Smooth muscle cell of the brain vasculature (primary cell): ENCODE measurements around the gene EMSY.
"Not testable (repeated sequence)": the region's sequence is repeated elsewhere in the genome, so short reads cannot be mapped to it uniquely, and the experiment has no call there.

ENCODE experiments used
- DNase-seq: peaks from one replicate; pipeline ENCODE4 v3.0.0-alpha.2; 2012; ENCODE audit warnings: low read depth, low spot score

Gene EMSY, protein sequence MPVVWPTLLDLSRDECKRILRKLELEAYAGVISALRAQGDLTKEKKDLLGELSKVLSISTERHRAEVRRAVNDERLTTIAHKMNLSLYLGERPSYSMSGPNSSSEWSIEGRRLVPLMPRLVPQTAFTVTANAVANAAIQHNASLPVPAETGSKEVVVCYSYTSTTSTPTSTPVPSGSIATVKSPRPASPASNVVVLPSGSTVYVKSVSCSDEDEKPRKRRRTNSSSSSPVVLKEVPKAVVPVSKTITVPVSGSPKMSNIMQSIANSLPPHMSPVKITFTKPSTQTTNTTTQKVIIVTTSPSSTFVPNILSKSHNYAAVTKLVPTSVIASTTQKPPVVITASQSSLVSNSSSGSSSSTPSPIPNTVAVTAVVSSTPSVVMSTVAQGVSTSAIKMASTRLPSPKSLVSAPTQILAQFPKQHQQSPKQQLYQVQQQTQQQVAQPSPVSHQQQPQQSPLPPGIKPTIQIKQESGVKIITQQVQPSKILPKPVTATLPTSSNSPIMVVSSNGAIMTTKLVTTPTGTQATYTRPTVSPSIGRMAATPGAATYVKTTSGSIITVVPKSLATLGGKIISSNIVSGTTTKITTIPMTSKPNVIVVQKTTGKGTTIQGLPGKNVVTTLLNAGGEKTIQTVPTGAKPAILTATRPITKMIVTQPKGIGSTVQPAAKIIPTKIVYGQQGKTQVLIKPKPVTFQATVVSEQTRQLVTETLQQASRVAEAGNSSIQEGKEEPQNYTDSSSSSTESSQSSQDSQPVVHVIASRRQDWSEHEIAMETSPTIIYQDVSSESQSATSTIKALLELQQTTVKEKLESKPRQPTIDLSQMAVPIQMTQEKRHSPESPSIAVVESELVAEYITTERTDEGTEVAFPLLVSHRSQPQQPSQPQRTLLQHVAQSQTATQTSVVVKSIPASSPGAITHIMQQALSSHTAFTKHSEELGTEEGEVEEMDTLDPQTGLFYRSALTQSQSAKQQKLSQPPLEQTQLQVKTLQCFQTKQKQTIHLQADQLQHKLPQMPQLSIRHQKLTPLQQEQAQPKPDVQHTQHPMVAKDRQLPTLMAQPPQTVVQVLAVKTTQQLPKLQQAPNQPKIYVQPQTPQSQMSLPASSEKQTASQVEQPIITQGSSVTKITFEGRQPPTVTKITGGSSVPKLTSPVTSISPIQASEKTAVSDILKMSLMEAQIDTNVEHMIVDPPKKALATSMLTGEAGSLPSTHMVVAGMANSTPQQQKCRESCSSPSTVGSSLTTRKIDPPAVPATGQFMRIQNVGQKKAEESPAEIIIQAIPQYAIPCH (N-terminal part only)

DNA sequence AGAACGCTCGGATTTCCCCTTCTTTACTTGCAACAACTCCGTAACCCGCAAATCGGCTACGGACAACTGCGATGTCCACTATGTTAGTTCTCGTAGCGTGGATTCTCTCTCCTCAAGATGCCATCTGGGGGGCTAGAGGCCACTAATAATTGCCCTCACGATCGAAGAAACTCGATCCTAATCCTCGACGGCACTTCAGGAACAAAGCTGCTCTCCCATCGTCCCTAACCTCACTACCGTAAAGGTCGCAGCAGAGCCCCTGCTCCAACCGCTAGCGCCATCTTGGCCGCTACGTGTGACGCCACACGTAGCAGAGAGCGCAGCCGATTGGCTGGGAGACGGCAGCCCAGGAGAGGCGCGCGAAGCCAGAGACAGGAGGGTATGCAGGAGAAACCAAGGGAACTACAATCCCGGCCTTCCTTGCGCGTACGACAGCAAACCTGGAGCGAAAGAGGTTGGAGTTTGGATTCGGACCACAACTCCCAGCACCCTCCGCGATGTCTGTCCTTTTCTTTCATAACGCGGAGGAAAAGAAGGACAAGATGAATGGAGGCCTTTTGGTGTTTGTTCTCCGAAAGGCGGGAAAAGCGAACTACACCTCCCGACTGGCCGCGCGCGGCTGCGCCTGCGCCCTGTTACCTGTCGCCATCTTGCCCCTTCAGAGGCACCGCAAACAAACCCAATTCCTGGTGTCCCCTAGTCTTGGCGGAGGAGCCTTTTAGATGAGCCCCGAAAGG, at the start of gene EMSY:
Gene EMSY, plus strand, starts transcription at position 635 of the 737 bp plus-strand sequence. CDS start 1,921 bp downstream, outside the sequence.
- DNase-seq: peak; percentile 99

DNA sequence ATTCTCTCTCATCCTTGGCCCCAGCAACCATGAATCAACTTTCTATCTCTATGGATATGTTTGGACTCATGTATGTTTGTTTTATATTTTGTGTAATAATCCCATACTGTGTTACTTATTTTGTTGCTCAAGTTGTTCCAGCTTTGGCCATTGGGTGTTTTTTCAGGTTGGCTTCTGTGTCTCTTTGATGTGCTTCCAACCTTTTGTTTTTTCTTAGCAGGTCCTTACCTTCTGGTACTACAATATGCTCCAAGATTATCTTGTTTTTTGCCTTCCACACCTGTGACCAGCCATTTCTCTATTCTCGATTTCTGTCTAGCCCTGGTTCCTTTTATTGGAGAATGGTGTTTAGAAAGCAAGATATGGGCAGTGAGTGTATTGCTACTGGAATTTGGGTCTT, 49.5 kb upstream of the EMSY start:
- DNase-seq: no peak

DNA sequence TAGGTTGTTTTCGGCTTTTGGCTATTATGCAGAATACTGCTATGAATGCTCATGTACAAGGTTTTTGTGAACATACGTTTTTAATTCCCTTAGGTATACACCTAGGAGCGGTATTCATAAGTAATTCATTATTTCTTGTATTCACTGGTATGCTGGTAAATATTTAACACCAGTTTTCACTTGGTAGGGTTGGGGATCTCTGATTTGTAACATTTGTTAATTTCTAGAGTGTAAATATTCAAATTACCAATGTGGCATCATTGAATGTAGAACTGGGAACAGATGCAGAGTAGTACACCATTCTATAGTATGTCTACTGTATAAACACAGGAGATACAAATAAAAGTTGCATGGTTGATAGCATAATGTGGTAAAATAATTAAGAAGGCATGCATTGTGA, 47.4 kb upstream of the EMSY start:
- DNase-seq: no peak

DNA sequence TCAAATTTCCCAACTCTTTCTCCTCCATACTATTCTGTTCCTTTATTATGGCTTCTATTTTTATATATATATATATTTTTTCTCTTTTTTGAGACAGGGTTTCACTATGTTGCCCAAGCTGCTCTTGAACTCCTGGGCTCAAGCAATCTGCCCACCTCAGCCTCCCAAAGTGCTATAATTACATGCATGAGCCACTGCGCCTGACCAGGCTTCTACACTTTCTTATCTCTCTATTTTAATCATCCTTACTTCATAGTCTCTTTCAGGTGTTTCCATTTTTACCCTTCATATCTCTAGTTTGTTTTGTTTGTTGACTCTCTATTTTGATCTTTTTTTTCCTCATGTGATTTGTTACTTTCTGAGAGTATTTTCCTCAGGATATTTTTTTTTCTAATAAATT, 43.9 kb upstream of the EMSY start:
- DNase-seq: no peak

DNA sequence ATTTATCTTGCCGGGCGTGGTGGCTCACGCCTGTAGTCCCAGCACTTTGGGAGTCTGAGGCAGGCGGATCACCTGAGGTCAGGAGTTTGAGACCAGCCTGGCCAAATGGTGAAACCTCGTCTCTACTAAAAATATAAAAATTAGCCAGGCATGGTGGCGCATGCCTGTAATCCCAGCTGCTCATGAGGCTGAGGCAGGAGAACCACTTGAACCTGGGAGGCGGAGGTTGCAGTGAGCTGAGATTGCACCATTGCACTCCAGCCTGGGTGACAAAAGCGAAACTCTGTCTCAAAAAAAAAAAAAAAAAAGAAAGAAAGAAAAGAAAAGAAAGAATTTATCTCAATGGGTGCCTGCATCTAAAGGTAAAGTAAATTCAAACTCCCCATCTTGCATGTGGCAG, 43.3 kb upstream of the EMSY start:
- not testable (repeated sequence) for DNase-seq

DNA sequence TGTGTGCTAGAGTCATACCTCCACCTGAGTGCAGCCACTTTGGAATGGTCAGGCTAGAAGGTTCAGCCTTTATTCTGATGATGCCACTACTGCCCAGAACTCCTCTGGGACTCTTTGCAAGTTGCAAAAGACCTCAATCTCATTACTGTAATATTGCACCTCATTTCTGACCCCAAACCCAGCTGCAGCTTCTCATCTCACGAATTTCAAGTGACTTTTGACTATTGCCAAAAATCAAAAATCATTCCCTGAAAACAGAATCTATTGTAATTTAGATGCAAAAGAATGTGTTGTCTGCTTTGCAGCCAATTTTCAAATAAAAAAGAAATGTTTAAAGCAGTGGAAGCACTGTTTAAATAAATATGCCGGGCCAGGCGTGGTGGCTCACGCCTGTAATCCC, 38.5 kb upstream of the EMSY start:
- no peak for DNase-seq

DNA sequence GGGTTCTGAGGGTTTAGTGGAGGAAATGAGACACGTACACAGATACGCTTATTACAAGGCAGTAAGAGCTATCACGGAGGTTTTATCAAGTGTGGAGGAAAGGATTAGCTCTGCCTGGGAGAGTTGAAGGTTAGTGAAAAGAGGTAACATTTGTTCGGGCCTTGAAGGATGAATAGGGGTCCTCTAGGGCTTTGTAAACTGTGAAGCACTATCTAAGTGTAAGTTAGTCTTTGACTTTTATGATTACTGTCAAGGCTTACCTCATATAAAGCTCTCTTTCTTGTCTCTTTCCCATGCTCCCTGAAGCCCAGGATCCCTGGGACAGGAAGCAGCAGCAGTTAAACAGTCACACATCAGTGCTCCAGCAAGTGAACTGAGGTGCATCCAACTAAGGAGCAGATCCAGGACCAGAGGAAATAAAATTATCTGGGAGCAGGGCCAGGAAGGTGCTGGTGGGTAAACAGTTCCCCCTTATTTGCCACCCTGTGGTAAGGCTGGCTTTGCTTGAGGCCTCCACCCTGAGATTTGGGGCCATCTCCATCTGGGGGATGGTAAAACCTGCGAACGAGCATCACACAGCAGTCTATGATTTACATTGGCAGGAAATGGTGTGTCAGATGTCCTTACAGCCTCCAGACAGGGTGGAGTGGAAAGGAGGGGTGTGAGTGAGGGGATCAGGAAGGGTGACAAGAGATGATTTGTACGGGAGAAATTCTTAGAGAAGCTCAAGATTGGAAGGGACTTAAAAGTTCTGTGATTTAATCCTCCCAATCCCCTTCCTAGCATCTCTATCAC, 36.5 kb upstream of the EMSY start:
- DNase-seq: no peak

DNA sequence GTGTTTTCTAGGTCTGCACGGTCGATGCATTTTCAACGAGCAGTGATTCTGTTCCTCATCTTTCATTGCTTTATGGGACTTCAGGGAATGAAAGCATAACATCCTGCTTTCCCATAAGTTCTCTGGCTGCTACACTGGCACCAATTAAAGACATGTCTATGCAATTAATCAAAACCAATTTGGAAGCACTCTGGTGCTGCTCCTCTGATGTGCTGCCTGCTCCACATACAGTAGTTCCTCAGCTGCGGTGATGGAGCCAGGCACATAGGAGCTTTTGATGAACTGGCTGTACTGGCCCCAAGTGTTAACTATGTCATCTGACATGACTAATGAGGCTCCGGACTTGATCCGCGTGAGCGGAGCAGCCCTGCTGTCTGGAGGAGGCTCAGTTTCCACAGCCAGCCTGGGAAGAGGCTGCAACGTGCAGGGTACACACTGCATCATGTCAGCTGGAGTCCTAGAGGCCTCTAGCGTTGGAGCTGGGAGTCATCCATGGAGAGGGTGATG, 33.9 kb upstream of the EMSY start:
- DNase-seq: no peak

DNA sequence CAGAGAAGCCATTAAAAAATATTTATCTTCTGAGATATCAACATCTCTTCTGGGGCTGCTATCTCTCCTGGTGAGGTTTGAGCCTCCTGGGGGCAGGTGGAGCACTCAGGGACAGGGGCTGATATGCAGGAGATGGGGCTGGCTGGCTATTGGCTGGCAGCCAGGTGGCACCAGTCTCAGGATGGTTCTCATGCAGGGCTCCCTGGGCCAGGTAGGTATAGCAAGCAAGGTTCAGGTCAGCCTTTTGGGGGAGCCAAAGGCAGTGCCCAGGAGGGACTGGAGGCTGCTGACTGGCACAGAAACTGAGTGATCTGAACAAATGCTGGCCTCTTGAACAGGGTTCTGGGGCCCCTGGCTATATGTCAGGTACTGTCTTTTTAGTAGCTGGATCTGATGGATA, 29.7 kb upstream of the EMSY start:
- DNase-seq: no peak

DNA sequence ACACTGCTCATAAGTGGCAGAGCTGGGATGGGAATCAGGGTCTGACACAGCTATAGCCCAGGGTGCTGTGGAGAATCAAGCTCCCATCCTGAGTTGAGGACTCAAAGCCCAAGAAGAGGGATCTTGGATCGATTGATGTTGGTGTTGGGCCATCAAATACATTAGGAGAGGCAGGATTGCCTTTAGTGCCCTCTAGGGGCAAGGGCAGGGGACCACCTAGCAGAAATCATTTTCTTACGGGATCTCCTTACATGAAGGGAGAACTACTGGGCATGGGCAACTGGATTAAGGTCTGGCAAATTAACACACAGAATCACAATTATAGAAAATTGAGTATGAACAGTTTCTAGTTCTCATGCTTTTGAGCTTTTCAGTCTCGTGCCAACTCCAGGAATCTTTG, 24.9 kb upstream of the EMSY start:
- no peak for DNase-seq

DNA sequence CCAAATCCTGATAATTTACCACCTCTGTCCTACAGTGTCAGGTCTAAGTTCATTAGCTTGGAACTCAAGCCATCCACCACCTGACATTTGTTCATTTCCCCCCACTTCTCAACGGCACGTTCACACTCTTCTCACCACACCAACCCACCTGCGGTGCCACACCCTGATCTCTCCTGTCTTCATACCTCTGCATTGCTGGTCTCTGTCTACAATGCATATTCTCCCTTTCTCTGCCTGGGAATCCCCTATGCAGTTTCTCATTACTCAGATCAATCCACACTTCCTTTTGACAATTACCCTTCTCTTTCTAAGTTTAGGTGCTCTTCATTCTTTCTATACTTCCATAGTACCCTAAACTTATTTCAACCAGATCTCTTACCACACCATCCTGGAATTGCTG, 20.4 kb upstream of the EMSY start:
- no peak for DNase-seq

DNA sequence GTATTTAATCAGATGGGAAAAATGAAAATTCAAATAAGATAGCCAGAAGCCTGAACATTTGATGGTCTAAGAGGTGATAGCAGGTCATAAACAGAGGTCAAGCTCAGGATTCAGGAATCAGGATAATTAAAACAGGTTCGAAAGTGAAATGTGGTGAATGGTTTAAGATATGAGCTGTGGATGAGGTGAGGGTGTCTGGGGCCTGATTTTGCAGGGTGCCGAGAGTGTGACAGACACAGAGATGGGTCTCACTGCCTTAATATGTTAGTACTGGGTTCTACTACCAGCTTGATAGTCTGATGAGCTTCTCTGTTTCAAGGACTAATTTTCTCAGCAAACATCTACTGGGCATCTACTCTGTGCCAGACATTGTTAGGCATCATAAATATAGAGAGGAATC, 19.9 kb upstream of the EMSY start:
- no peak for DNase-seq

DNA sequence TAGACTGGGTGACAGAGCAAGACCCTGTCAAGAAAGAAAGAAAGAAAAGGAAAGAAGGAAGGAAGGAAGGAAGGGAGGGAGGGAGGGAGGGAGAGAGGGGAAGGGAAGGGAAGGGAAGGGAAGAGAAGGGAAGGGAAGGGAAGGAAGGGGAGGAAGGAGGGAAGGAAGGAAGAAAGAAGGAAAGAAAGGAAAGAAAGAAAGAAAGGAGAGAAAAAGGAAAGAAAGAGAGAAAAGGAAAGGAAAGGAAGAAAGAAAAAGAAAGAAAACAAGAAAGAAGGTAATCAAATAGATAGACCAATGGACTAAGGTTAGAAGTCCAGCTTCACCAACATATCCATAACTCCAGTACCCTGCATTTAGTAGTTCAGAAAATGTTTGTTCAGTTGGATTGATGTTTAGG, 18.2 kb upstream of the EMSY start:
- no peak for DNase-seq

DNA sequence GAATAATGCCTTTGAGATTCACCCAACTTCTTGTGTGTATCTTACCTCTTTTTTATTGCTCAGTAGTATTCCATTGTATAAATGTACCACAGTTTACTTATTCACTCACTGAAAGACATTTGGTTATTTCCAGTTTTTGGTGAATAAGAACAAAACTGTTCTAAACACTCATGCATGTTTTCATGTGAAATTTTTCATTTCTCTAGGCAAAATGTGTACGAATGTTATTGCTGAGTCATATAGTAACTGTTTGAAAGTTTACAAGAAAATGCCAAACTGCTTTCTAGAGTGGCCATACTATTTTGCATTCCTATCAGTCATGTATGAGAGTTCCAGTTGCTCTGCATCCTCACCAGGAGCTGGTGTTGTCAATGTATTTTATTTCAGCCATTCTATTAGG, 8.8 kb upstream of the EMSY start:
- no peak for DNase-seq

DNA sequence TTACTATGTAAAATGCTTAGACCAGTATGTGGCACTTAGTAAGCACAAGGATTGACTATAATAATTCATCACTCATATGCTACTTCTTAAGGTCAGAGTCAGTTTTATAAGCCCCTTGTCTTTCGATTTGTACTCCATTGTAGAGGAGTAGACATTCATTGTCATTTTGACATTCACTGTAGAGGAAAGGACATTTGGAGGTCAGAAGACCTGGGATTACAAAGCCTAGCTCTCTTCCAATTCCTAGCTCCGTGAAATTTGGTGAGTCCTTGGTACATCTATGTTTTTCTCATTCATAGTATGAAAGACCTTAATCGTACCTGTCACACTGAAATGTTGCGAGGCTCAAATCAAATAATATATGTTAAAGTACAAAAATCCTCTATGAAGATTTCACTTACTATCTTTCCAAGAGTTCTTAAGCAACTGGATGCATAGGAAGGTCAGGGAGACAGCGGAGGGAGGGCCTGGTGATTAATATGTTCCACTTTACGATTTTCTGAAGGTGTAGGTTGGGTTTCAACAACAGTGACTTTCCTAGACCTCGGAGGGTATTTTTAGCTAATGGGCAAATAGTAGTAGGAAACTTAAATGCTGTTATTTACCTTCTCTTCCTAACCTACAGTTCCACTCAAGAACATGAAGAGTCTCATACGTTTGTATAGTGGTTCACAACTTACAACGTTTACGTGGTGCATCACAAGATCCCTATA, 1.4 kb upstream of the EMSY start:
- DNase-seq: no peak

DNA sequence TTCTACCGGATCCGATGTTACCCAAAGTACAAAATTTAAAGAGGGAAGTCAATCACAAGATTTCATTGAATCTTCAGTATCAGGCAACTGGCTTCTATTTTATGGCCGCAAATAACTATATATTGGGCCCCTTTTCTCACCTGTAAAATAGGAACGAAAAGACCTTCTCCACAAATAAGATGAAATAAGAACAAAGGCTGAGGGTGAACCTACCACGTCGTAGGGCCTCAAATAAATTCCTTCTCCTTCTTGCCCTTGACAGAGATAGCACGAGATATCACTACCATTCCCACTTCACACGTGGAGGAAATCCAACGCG, 794 bp upstream of the EMSY start:
- DNase-seq: no peak

DNA sequence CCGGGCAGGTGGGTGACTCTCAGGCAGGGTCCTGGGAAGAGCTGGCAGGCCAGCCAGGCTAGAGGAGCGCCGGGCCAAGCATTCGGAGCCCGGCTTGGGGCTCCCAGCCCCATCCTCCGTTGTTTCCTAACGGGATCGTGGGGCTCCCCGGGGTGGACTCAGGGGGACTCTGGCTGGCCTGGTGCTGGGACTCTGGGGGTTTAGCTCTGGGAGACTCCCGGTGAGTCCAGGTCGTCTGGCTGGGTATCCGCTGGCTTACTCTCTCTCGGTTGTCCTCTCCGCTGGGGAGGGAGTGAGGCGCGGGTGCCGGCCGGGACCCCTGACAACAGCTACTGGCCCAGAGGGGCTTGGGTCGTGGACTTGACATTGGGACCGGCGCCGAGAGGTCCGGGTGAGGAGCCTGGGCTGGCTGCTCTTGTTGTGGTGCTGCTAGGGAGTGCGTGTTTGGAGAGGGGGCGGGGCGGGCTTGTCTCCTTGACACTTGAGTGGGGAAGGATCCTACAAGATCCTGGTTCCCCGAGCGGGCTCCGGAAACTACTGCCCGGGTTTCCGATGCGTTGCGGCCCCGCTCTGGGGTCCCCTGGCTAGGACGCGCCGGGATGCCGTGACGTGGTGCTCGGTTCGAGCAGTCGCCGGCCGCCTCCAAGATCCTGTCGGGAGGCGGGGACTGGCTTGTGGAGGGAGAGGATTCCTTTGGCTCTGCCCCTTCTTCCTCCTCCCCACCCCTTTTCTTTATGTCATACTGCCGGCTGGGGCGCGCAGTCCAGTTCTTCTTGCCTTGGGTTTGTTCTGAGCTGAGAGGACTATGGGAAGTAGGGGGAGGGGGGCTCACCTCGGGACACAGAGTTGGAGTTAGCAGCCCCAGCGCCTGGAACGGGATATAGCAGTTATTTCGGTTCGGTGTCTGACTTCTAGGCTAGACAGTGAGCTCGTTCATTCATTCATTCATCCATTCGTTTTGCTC, 585 bp downstream of the EMSY start:
- peak; percentile 65 for DNase-seq

DNA sequence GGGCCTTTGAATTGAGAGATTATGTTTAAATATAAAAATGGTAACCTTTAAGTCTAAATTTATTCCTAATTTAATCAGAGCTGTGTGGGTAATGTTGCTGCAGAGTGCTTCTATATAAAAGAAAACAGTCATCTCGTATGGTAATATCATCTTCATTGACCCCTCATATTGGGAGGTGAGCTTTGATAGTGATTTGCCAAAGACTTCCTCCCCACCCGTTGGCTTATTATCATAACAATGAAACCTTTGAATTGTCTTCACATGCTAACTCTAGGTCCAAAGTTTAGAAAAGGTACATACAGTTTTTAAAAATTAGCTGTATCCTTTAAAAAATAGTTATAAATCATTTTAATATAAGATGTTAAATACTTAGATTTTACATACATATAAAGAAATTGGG, 3.7 kb downstream of the EMSY start:
- no peak for DNase-seq

DNA sequence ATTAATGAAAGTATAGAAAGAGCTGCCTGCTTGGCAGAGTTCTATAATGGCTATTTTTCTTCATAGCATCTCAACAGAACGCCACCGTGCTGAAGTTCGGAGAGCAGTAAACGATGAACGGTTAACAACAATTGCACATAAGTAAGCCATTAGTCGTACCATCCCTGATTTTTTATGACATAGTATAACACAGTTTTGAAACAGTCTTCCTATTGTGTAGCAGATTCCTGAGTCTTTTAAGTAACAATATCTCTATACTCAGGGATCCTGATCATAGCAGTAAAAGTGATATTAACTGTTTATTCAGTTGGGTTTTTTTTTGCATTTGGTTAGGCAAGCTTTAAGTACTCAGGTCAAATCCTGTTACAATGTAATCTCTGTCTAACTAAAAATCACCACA, 8.4 kb downstream of the EMSY start:
- no peak for DNase-seq
